Right cardiac atrium (tissue), 5 donors: ENCODE data around the gene DHRSX. TPM values are rescaled to one million over a fixed set of nuclear protein-coding genes. Genes with fewer than 3 reads are reported as not detected.
"Not testable (repeated sequence)": the region's sequence is repeated elsewhere in the genome, so short reads cannot be mapped to it uniquely, and the experiment has no call there.

Source experiments
- ATAC-seq, 2 donors: fragments of 200-7000 bp; cut with Tn5 transposase; one replicate each; pipeline versions ENCODE4 v1.8.0 to v1.9.1; 2020; ENCODE audit warnings: moderate library complexity in 2 of 2, mild to moderate bottlenecking in 1 of 2
- DNase-seq, 3 donors: peaks; one replicate each; pipeline ENCODE4 v3.0.0-alpha.2; 2020
- H3K27ac ChIP-seq: one replicate; pipeline ENCODE4 v1.5.1; 2013; ENCODE audit warnings: mild to moderate bottlenecking, low read length, control low read depth, moderate library complexity
- H3K27me3 ChIP-seq: one replicate; pipeline ENCODE4 v1.6.1; 2013; ENCODE audit not compliant: control insufficient read depth, insufficient read depth
- H3K4me1 ChIP-seq: one replicate; pipeline ENCODE4 v1.6.1; 2013; ENCODE audit warnings: low read length; ENCODE audit not compliant: control insufficient read depth, insufficient read depth
- H3K4me3 ChIP-seq: one replicate; pipeline ENCODE4 v1.5.1; 2013; ENCODE audit warnings: low read length, control low read depth
- H3K9me3 ChIP-seq: one replicate; pipeline ENCODE4 v1.6.1; 2013; ENCODE audit warnings: low read length; ENCODE audit not compliant: control insufficient read depth
- WGBS: extraction: QIAGEN DNeasy Blood & Tissue Kit; methylation state at CpG from one replicate; pipeline ENCODE4 v1.1.7; 2013; 5-methylcytosine and 5-hydroxymethylcytosine counted together
- intact Hi-C, 4 donors: fragments of 100-400 bp; cut with DNase I; formaldehyde crosslinking; loops; one replicate each; pipeline versions ENCODE4 v1.11.0 to v1.14.0; 2022 to 2023
- polyA plus RNA-seq: library from polyadenylated mRNA; stranded (reverse); fragments of 200-250 nt; gene quantifications from one replicate; pipeline ENCODE4 v1.2.3, GENCODE V29; 2013
- total RNA-seq, 4 donors: library from RNA; stranded (reverse); fragmentation: NEBNext Ultra II Directional; extraction: Animal tissue kit (Norgen Biotek cat#: 25700); gene quantifications; one replicate each; pipeline ENCODE4 v1.2.1, GENCODE V29; 2021
- donor health status: healthy with polysubstance abuse.
- donor health status: DM: no; HTN: yes; CAD: no.
- donor health status: DM: no; HTN: no; CAD: no.
- donor health status: DM: no; HTN: yes; CAD: no; lungs with severe emphysema.
- donor health status: DM: yes; HTN: yes; CAD: no.

The DHRSX gene
- total and polyA plus RNA-seq, 5 donors, result 22.2 to 43.7 (median 30.1) TPM

GRCh38 chrX:2265658-2266444 lies 234.9 kb downstream of the DHRSX start:
- H3K9me3 ChIP-seq, ATAC-seq, H3K4me1 ChIP-seq, DNase-seq, intact Hi-C loops, H3K27ac ChIP-seq, H3K4me3 ChIP-seq, H3K27me3 ChIP-seq: not testable (repeated sequence)
- 97% methylated on average over 23 of the region's 23 CpGs for WGBS

- DNase-seq (no peak), ATAC-seq (no peak)
- intact Hi-C loops, result no loop called here
- no peaks in the 10 kb centered on the region for H3K9me3 ChIP-seq
- WGBS, result 96% methylated on average over 17 of the region's 17 CpGs
- H3K27ac ChIP-seq, result no peak overlapping the region
- H3K27me3 ChIP-seq, result no peaks in the 10 kb centered on the region
- no peaks in the 10 kb centered on the region for H3K4me1 ChIP-seq
- H3K4me3 ChIP-seq, result no peak overlapping the region
These were observed 236.4 kb downstream of the DHRSX start for GRCh38 chrX:2264179-2265030.

- no peak overlapping the region for H3K27ac ChIP-seq
- H3K4me3 ChIP-seq, result no peak overlapping the region
- WGBS, result 92% methylated on average over 10 of the region's 10 CpGs
- DNase-seq (no peak), ATAC-seq (no peak)
- H3K4me1 ChIP-seq, result no peaks in the 10 kb centered on the region
- no peaks in the 10 kb centered on the region for H3K9me3 ChIP-seq
- intact Hi-C loops, result no loop called here
- H3K27me3 ChIP-seq, result no peaks in the 10 kb centered on the region
These were observed 237.6 kb downstream of the DHRSX start for GRCh38 chrX:2263203-2263602.

GRCh38 chrX:2262668-2263055 lies 238.1 kb downstream of the DHRSX start:
- Histone ChIP-seq H3K4me3 (no peak overlapping the region), H3K27me3 (no peaks in the 10 kb centered on the region), H3K27ac (no peak overlapping the region), H3K4me1 (no peaks in the 10 kb centered on the region), H3K9me3 (no peaks in the 10 kb centered on the region)
- ATAC-seq (peak; percentile 13 to 44), DNase-seq (no peak)
- intact Hi-C loops, result no loop called here
- WGBS, result 59% methylated on average over 13 of the region's 13 CpGs

- H3K27ac ChIP-seq, result no peak overlapping the region
- DNase-seq (no peak), ATAC-seq (peak; percentile 18 to 53)
- H3K4me3 ChIP-seq, result no peak overlapping the region
- no peaks in the 10 kb centered on the region for H3K27me3 ChIP-seq
- H3K9me3 ChIP-seq, result no peaks in the 10 kb centered on the region
- no peaks in the 10 kb centered on the region for H3K4me1 ChIP-seq
- intact Hi-C loops, result no loop called here
- 79% methylated on average over 20 of the region's 20 CpGs for WGBS
These were observed 238.7 kb downstream of the DHRSX start for GRCh38 chrX:2261831-2262667.

- no peak for ATAC-seq
- DNase-seq, result no peak
- Histone ChIP-seq H3K27ac (no peak overlapping the region), H3K27me3 (no peaks in the 10 kb centered on the region), H3K4me3 (no peak overlapping the region), H3K4me1 (no peaks in the 10 kb centered on the region), H3K9me3 (no peaks in the 10 kb centered on the region)
- WGBS, result 88% methylated on average over 12 of the region's 12 CpGs
- intact Hi-C loops, result no loop called here
These were observed 248.3 kb downstream of the DHRSX start for GRCh38 chrX:2252331-2253065.

GRCh38 chrX:2251211-2251610 lies 249.6 kb downstream of the DHRSX start:
- 74% methylated on average over 5 of the region's 5 CpGs for WGBS
- Histone ChIP-seq H3K27me3 (no peaks in the 10 kb centered on the region), H3K4me1 (no peaks in the 10 kb centered on the region), H3K4me3 (no peak overlapping the region), H3K9me3 (no peaks in the 10 kb centered on the region), H3K27ac (no peak overlapping the region)
- DNase-seq (no peak), ATAC-seq (no peak)
- intact Hi-C loops, result no loop called here

GRCh38 chrX:2243913-2244460 lies 256.8 kb downstream of the DHRSX start:
- H3K9me3 ChIP-seq, result no peaks in the 10 kb centered on the region
- intact Hi-C loops, result no loop called here
- no peak overlapping the region for H3K27ac ChIP-seq
- WGBS, result 82% methylated on average over 12 of the region's 12 CpGs
- H3K27me3 ChIP-seq, result no peaks in the 10 kb centered on the region
- no peak overlapping the region for H3K4me3 ChIP-seq
- DNase-seq (no peak), ATAC-seq (no peak)
- H3K4me1 ChIP-seq, result no peaks in the 10 kb centered on the region

- intact Hi-C loops, result no loop called here
- WGBS, result 97% methylated on average over 22 of the region's 22 CpGs
- ATAC-seq (no peak), DNase-seq (no peak)
- H3K27me3 ChIP-seq, result no peaks in the 10 kb centered on the region
- H3K9me3 ChIP-seq, result no peaks in the 10 kb centered on the region
- H3K27ac ChIP-seq, result no peak overlapping the region
- no peaks in the 10 kb centered on the region for H3K4me1 ChIP-seq
- no peak overlapping the region for H3K4me3 ChIP-seq
These were observed 257.8 kb downstream of the DHRSX start for GRCh38 chrX:2242980-2243379.

GRCh38 chrX:2242326-2242725 lies 258.4 kb downstream of the DHRSX start:
- no peak for ATAC-seq
- H3K4me1 ChIP-seq, result no peaks in the 10 kb centered on the region
- H3K4me3 ChIP-seq, result no peak overlapping the region
- intact Hi-C loops, result no loop called here
- no peaks in the 10 kb centered on the region for H3K27me3 ChIP-seq
- DNase-seq, result no peak
- 93% methylated on average over 16 of the region's 16 CpGs for WGBS
- H3K9me3 ChIP-seq, result no peaks in the 10 kb centered on the region
- H3K27ac ChIP-seq, result no peak overlapping the region
